ENCODE measurements around the gene PCDHGA7.
"Not testable (repeated sequence)": the region's sequence is repeated elsewhere in the genome, so short reads cannot be mapped to it uniquely, and the experiment has no call there.

The PCDHGA7 gene

GRCh38 chr5:141373673-141374317 lies 8.7 kb upstream of the PCDHGA7 start, which contains the start of gene PCDHGA6:
TSS of gene PCDHGA6 (plus strand) at chr5:141373891. CDS start at chr5:141374084, 193 bp downstream.
- peak; percentile 55 to 70 for DNase-seq (ENCODE audit: low read depth in 1 of 2, low spot score in 1 of 2)
- in situ Hi-C loops (cut with HindIII; ENCODE audit: low pct_unique_long_range_greater_than_20kb, low sequenced_read_pairs), result no loop called here

GRCh38 chr5:141374627-141375026 lies 7.9 kb upstream of the PCDHGA7 start:
- DNase-seq (ENCODE audit: low read depth in 1 of 2, low spot score in 1 of 2), result no peak
- no peak for TF ChIP-seq JUND (IDR thresholded peaks at IDR 0.05; ENCODE audit: low read depth)
- in situ Hi-C loops (cut with HindIII; ENCODE audit: low pct_unique_long_range_greater_than_20kb, low sequenced_read_pairs), result no loop called here

More at GRCh38 chr5:141373673-141374317, 8.7 kb upstream of the PCDHGA7 start, which contains the start of gene PCDHGA6:
- no peak for TF ChIP-seq JUND (IDR thresholded peaks at IDR 0.05; ENCODE audit: low read depth)

GRCh38 chr5:141375444-141376155 lies 6.9 kb upstream of the PCDHGA7 start:
- DNase-seq (ENCODE audit: low read depth in 1 of 2, low spot score in 1 of 2); in situ Hi-C loops (cut with HindIII; ENCODE audit: low pct_unique_long_range_greater_than_20kb, low sequenced_read_pairs): not testable (repeated sequence)

DNA sequence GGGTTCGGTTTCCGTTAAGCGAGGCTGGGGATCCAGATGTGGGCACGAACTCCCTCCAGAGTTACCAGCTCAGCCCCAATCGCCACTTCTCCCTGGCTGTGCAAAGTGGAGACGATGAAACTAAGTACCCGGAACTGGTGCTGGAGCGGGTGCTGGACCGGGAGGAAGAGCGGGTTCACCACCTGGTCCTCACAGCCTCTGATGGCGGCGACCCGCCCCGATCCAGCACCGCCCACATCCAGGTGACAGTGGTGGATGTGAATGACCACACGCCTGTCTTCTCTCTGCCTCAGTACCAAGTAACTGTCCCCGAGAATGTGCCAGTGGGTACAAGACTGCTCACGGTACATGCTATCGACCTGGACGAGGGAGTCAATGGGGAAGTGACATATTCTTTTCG lies 803 bp downstream of the PCDHGA7 start:
- no peak for TF ChIP-seq JUND (IDR thresholded peaks at IDR 0.05; ENCODE audit: low read depth)
- DNase-seq (ENCODE audit: low read depth in 1 of 2, low spot score in 1 of 2), result no peak
- in situ Hi-C loops (cut with HindIII; ENCODE audit: low pct_unique_long_range_greater_than_20kb, low sequenced_read_pairs), result no loop called here

GRCh38 chr5:141384471-141385267 lies 2.1 kb downstream of the PCDHGA7 start:
- TF ChIP-seq JUND (IDR thresholded peaks at IDR 0.05; ENCODE audit: low read depth), result no peak
- DNase-seq (ENCODE audit: low read depth in 1 of 2, low spot score in 1 of 2), result no peak
- in situ Hi-C loops (cut with HindIII; ENCODE audit: low pct_unique_long_range_greater_than_20kb, low sequenced_read_pairs), result no loop called here

- peak in 1 of 2 experiments; percentile 63 for DNase-seq (ENCODE audit: low read depth in 1 of 2, low spot score in 1 of 2)
- in situ Hi-C loops (cut with HindIII; ENCODE audit: low pct_unique_long_range_greater_than_20kb, low sequenced_read_pairs), result not testable (repeated sequence)
These were observed 5.2 kb downstream of the PCDHGA7 start, which contains the start of gene PCDHGB4 for GRCh38 chr5:141387557-141388311. TSS of gene PCDHGB4 (plus strand) at chr5:141387698. CDS start at chr5:141387885, 187 bp downstream.

DNA sequence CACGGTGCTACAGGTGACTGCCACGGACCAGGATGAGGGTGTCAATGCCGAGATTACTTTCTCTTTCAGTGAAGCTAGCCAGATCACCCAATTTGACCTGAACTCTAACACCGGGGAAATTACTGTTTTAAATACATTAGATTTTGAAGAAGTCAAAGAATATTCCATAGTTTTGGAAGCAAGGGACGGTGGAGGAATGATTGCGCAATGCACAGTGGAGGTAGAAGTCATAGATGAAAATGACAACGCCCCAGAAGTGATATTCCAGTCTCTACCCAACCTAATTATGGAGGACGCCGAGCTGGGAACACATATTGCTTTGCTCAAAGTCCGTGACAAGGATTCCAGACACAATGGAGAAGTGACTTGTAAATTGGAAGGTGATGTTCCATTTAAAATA lies 6.1 kb downstream of the PCDHGA7 start:
- DNase-seq (ENCODE audit: low read depth in 1 of 2, low spot score in 1 of 2), result no peak
- in situ Hi-C loops (cut with HindIII; ENCODE audit: low pct_unique_long_range_greater_than_20kb, low sequenced_read_pairs), result no loop called here
- no peak for TF ChIP-seq JUND (IDR thresholded peaks at IDR 0.05; ENCODE audit: low read depth)

DNA sequence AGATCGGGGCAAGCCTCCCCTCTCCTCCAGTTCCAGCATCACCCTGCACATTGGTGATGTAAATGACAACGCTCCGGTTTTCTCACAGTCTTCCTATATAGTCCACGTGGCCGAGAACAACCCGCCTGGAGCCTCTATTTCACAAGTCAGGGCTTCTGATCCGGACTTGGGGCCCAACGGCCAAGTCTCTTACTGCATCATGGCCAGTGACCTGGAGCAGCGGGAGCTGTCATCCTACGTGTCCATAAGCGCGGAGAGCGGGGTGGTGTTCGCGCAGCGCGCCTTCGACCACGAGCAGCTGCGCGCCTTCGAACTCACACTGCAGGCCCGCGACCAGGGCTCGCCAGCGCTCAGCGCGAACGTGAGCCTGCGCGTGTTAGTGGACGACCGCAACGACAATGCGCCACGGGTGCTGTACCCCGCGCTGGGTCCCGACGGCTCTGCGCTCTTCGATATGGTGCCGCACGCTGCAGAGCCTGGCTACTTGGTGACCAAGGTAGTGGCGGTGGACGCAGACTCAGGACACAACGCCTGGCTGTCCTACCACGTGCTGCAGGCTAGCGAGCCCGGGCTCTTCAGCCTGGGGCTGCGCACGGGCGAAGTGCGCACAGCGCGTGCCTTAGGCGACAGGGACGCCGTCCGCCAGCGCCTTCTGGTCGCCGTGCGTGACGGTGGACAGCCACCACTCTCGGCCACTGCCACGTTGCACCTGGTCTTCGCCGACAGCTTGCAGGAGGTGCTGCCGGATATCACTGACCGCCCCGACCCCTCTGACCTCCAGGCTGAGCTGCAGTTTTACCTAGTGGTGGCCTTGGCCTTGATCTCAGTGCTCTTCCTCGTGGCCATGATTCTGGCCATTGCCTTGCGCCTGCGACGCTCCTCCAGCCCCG lies 6.9 kb downstream of the PCDHGA7 start:
- in situ Hi-C loops (cut with HindIII; ENCODE audit: low pct_unique_long_range_greater_than_20kb, low sequenced_read_pairs), result no loop called here
- no peak for DNase-seq (ENCODE audit: low read depth in 1 of 2, low spot score in 1 of 2)

DNA sequence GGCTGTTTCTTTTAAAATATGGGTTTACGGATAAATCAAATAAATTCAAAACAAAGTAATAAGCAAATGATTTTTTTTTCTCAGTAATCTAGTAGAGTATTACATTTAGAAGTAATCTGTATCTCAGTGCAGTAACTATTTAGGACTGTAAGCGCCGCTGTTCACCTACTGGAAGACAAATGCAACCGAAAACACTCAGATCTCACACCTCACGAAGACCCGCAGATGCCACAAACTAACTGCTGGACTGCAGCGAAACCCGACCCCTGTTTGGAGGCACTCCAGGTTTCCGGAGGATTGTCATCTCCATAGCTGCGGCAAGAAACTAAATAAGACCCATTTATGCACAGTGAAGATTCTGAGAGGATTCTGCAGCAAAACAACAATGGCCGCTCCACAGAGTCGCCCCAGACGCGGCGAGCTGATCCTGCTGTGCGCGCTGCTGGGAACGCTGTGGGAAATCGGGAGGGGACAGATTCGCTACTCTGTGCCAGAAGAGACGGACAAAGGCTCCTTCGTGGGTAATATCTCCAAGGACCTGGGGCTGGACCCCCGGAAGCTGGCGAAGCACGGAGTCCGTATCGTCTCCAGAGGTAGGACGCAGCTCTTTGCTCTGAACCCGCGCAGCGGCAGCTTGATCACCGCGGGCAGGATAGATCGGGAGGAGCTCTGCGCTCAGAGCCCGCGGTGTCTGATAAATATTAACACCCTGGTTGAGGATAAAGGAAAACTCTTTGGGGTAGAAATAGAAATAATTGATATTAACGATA lies 10.1 kb downstream of the PCDHGA7 start, which contains the start of gene PCDHGA8:
Gene PCDHGA8 (plus strand): TSS at position 205 of the 770 bp plus-strand sequence. CDS start 181 bp downstream, at position 386.
- no peak for DNase-seq (ENCODE audit: low read depth in 1 of 2, low spot score in 1 of 2)
- no peak for TF ChIP-seq JUND (IDR thresholded peaks at IDR 0.05; ENCODE audit: low read depth)
- in situ Hi-C loops (cut with HindIII; ENCODE audit: low pct_unique_long_range_greater_than_20kb, low sequenced_read_pairs), result no loop called here

More for the DNA sequence above, 6.9 kb downstream of the PCDHGA7 start:
- no peak for TF ChIP-seq JUND (IDR thresholded peaks at IDR 0.05; ENCODE audit: low read depth)

GRCh38 chr5:141393267-141393666 lies 10.7 kb downstream of the PCDHGA7 start:
- no peak for TF ChIP-seq JUND (IDR thresholded peaks at IDR 0.05; ENCODE audit: low read depth)
- DNase-seq (ENCODE audit: low read depth in 1 of 2, low spot score in 1 of 2), result no peak
- in situ Hi-C loops (cut with HindIII; ENCODE audit: low pct_unique_long_range_greater_than_20kb, low sequenced_read_pairs), result no loop called here

- in situ Hi-C loops (cut with HindIII; ENCODE audit: low pct_unique_long_range_greater_than_20kb, low sequenced_read_pairs); DNase-seq (ENCODE audit: low read depth in 1 of 2, low spot score in 1 of 2): not testable (repeated sequence)
These were observed 12.1 kb downstream of the PCDHGA7 start for GRCh38 chr5:141394401-141395187.

DNA sequence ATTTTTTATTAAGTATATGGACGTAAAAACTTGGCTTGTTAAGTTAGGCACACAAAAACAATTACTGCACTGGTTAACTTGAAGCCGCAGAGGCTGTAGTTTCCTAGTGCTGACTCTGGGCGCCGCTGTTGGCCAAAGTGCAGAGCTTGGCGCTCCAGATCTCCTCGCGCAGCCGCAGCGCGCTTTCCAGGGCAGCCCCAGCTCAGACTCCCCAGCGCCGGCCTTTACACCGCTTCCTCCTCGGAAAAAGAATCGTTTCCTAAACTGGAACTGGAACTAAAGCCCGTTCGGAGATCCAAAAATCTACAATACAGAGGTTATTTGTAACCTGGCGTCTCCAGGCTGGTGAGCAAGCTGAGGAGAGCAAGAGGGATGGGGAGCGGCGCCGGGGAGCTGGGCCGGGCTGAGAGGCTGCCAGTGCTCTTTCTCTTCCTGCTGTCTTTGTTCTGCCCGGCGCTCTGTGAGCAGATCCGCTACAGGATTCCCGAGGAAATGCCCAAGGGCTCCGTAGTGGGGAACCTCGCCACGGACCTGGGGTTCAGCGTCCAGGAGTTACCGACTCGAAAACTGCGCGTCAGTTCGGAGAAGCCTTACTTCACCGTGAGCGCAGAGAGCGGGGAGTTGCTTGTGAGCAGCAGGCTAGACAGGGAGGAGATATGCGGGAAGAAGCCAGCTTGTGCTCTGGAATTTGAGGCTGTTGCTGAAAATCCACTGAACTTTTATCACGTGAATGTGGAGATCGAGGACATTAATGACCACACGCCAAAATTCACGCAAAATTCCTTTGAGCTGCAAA lies 15.4 kb downstream of the PCDHGA7 start, which contains the start of gene PCDHGB5:
Gene PCDHGB5 (plus strand): TSS at position 192 of the 796 bp plus-strand sequence. CDS start 181 bp downstream, at position 373.
- DNase-seq (ENCODE audit: low read depth in 1 of 2, low spot score in 1 of 2), result peak; percentile 85 to 93
- in situ Hi-C loops (cut with HindIII; ENCODE audit: low pct_unique_long_range_greater_than_20kb, low sequenced_read_pairs), result not testable (repeated sequence)
